Endometrial microvascular endothelial cells (primary cell): ENCODE measurements around the gene CAPN14. TPM values are rescaled to one million over a fixed set of nuclear protein-coding genes. Genes with fewer than 3 reads are reported as not detected.
"Not testable (repeated sequence)": the region's sequence is repeated elsewhere in the genome, so short reads cannot be mapped to it uniquely, and the experiment has no call there.

Experiments used
- in situ Hi-C: cut with HindIII; loops from 2 replicates; pipeline ENCODE4 v1.10.0; 2017; ENCODE audit warnings: low sequenced_read_pairs, low pct_unique_long_range_greater_than_20kb; ENCODE audit errors: inconsistent ontology term
- total RNA-seq: library from RNA; depleted of rRNA; stranded (reverse); fragments of >200 nt; gene quantifications from one replicate; pipeline ENCODE4 v1.2.3, GENCODE V29; 2015; ENCODE audit errors: inconsistent ontology term

CAPN14 gene
- total RNA-seq, 1 donor from 2014 or later = not detected

DNA sequence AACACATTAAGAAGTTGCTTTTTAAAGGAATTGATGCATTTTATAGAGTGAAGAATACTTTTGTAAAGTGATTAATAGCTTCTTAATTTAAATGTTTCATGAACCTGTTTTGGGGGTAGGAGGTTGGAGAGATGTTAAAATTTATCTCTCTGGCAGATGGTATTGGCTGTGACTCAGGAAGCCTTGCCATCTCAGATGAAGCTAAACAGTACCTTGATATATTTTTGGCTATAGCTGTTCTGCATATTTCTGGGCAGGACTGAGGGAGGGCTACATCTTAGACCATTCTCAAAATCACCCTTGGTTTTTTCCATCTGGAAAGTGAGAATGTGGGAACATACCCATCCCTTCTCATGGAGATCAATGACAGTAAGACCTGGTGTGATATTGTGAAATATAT lies 13.4 kb downstream of the CAPN14 start:
- in situ Hi-C loops = no loop called here

DNA sequence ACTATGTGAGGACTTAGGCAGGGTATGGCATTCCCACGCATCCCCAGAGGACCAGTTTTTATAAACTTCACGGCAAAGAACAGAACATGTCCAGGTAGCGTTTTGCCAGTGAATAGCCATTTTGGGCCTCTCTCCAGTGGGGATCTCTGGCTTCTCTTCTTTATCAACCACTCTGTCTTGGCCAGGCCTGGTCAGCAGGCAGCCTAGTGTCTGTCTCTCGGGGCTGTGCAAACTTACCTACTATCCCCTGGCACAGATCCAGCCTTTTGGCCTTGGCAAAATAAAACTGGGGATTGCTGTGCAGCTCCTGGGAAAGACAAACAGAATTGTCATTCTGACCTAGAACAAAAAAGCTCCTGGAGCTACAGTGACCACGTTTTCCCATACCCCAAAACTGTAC lies 14.5 kb downstream of the CAPN14 start:
- in situ Hi-C loops = no loop called here

DNA sequence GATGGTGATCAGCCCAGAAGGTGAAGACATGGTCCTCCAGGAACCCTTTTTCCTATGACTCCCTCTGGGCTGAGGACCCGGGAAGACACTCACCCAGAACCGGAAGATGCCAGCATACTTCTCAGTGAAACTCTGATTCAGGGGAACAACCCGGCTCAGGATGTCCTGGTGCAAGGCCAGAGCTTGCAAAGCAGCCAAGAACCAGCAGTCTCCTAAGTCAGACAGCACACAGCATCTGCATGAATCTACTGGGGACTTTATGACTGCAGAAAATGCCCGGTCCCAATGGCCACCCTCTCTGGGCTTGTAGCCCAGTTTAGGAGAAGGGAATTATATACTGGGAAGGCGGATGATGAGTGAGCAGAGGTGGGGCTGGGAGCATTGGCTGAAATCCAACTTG lies 15.3 kb downstream of the CAPN14 start:
- in situ Hi-C loops = no loop called here

DNA sequence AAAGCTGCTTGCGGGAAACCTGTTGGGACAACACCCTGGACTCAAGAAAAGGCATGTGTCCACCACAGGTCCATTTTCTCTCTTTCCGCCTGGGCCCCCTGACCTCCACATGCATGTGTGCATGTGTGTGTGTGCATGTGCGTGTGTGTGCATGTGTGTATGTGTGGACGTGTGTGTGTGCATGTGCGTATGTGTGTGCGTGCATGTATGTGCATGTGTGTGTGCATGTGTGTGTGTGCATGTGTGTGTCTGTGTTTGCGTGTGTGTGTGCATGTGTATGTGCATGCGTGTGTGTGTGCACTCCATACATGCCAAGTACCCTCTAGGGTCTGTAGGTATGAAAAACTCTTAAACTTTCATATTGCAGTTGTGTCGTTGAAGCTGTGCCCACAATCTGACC lies 16.3 kb downstream of the CAPN14 start:
- in situ Hi-C loops = no loop called here

DNA sequence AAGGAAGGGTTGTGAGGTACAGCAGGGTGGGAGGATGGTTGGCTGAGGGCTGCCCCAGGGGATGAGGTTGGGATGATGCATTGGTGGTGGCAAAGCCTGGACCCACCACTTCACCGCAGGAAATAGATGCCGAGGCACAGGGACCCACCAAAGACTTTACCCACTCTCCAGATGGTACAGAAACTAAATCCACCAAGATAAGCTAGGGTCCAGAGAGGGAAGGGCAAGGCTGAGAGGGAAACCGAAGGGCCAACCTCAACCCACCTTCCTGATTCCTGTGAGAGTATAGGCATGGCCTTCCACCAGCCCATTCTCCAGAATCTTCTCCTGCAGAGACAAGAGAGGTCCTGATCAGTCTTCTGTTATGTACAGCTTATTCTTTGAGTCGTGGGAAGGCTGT lies 18.1 kb downstream of the CAPN14 start:
- in situ Hi-C loops = no loop called here

DNA sequence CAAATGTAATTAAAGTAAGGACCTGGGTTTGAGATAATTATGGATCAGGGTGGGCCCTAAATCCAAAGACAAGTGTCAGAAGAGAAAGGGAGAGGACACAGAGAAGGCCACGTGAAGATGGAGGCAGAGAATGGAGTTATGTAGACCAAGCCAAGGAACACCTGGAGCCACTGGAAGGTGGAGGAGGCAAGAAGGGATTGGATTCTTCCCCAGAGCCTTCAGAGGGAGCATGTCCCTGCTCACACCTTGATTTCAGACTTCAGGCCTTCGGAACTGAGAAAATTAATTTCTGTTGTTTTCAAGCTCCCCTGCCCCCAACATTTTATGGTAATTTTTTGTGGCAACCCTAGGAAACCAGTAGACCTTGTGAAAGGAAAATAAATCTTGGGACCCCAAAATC lies 19.6 kb downstream of the CAPN14 start:
- in situ Hi-C loops = no loop called here

DNA sequence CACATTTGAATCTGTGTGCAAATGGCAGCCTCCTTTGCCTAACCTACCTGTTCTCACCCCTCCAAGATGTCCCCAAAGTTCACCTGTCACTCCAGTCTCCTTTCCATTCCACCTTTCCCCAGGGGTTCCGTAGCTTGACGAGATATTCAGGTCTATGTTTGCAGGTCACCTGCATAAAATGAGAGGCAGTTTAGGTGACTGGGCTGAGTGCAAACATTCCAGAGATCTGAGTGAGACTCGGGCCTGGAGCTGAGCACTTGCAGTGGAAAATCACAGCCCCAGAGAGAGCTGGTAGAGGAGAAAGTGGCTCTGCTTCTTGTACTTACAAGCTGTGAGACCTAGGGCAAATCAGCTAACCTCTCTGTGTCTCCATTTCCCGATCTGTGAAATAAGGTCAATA lies 20.1 kb downstream of the CAPN14 start:
- in situ Hi-C loops = no loop called here

DNA sequence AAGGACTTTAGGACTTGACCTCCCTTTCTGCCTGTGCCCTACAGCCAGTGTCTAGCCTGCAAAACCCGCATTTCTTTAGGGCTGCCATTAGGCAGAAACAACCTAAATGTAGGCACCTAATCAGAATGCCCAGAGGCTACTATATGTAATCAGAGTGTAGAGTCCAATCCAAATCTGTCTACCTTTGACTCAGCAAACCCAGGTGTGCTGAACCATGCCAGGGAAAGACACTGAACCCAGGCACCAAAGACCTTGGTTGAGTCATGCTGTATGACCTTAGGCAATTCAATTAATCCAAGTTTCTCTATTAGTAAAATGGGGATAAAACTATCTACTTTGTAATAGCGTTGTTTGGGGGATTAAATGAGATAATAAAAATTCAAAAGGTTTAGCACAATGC lies 20.7 kb downstream of the CAPN14 start:
- in situ Hi-C loops = no loop called here

DNA sequence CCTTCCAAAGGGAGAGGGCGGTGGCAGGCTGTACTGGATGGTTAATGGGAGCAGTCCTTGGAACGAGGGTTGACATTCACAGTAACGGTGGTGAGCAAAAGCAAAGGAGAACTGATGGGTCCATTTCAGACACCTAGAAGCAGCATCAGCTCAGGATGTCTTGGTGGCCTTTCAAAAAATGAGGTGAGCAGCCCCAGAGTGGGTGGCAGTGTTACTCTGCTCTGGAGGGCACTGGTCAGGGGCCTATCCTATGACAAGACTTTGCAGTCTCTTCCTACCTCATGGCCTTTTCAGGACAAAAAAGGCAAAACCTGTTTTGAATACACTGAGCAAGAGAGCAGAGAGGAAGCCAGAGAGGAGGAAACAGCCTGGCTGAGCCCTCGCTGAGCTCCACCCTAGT lies 23.5 kb downstream of the CAPN14 start:
- in situ Hi-C loops = no loop called here

DNA sequence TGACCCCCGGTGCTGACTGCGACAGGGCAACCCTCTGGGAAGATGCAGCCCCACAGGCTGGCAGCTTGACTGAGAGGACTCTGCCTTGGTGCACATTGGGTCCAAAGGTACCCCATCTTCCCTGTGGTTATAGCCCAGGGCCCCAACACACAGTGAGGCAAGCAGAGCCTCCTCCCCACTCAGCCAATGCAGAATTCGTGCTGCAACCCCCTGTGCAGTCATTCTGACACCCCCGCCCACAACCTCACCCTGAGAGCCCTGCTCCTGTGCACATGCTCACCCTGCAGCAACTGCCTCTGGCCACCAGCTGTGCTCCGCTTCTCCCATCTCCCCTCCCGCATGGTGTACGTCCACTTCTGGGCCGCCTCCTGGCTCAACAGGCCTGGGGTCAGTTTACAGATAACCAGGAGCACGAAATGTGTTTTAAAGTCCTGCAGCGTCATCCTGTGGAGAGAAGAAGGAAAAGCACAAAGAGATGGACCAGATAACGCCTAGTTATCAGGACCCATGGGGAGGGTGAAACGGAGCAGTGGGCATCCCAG lies 24.4 kb downstream of the CAPN14 start:
- in situ Hi-C loops = no loop called here

DNA sequence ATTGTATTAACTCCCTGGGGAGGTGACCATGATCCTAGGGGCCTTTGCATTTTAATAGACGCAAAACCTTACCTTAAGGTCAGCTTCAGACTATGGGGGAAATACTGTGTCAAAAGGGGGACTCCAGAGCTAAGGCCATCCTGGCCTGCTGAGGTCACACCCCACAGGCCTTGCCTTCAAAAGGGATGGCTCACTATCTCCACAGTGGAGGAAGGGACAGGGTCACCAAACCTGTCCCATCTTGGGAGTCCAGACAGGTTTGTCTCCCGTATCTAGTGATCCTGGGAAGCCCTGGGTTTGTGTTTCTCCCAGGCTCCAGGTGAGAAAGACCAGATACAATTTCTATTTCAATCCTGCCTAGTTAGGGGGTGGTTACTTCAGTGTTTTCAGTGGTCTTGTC lies 24.9 kb downstream of the CAPN14 start:
- in situ Hi-C loops = no loop called here

DNA sequence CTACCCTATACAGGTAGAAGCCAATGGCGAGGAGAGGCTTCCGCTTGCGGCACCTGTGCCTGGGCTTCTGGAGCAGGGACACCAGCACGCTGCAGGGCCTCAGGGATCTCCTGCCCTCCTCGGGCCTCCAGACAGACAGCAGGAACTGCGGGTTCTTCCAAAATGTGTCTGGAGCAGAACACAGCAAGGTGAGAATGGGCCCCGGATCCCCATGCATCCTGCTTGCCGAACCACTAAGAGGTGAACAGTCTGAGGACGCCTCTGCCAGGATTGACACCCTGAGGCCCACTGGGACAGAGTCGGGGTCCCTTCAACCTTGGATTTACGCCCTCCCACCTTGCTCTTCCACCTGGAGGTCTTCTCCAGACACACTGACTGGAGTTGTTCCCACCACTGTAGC lies 25.4 kb downstream of the CAPN14 start:
- in situ Hi-C loops = no loop called here

DNA sequence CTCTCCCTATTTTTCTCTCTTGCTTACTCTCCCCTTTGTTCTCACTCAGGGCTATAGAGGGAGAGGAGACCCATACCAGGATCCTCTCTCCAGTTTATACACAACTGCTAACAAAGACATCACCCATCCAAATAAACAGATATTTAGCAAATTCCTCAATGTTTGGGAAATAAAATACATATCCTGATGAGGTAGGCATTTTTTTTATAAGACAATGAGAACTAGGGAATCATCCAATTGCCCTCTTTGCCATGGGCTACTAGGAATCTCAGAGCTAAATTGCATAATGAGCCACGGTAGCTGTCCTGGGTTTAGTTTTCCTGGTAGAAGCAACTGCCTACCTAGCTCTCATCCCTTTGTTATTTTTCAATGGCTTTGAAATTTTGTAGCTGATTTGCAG lies 27.1 kb downstream of the CAPN14 start:
- in situ Hi-C loops = no loop called here

DNA sequence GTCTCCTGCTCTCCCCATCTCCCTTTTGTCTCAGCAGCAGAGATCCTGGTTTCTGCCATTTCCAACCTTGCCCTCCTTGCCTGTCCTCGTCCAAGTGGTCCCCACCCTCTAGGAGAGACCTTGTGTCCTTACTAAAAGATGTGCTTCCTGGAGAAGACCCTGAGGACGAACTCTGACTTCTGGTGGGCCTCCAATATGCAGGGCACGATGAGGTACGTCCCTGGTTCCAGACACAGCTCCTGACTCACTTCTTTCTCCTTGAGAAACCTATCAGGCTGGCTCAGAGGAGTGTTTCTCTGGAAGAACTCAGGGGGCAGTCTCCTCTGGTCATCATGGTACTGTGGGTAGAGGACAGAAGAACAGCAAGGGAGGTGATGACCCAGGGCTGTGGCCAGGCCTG lies 28.2 kb downstream of the CAPN14 start:
- in situ Hi-C loops = no loop called here

DNA sequence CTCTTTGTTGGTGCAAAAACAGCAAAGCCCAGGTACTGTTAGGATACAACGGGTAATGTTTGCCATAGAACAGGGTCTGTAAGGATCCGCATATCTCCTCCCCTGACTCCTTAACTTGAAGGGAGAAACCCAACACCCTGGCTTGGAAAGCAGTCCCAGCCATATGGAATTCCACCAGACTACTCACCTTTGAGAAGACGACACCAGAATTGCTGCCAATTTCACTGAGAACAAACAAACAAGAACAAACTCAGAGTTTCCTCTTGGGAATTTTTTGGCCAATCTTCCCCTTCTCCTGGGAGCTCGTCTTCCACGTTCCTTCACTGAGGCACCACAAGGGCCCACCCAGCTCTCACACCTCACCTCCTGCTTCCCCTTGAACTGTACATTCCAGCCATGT lies 29.2 kb downstream of the CAPN14 start:
- in situ Hi-C loops = no loop called here

DNA sequence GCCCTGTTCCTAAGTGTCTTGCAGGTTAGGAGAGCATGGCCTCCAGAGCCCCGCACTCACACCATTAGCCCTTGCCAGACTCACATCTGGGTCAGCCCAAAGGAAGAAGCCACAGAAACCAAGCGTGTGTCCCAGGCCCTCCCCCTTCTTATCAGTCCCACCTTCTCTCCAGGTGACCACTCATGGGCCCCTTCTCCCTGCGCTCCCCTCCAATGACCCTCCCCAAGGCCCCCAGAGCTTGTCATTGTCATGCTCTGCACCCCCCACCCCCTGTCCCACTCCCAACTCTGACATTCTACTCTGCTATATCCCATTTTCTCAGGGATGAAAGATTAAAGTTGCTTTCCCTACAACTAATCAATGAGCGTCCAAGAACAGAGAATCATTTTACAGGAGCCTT lies 30.1 kb downstream of the CAPN14 start:
- in situ Hi-C loops = no loop called here

DNA sequence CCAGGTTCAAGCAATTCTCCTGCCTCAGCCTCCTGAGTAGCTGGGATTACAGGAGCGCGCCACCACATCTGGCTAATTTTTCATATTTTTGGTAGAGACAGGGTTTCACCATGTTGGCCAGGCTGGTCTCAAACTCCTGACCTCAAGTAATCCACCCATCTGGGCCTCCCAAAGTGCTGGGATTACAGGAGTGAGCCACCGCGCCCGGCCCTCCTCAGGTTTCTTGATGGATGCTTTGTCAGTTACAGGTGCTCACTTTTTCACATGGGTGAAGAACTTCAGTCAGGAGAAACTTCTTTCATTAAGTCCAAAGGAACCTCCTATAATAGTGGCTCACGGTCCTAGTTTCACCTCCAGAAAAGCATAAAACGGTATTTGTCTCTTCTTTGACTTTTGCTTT lies 33.3 kb downstream of the CAPN14 start:
- in situ Hi-C loops = not testable (repeated sequence)

DNA sequence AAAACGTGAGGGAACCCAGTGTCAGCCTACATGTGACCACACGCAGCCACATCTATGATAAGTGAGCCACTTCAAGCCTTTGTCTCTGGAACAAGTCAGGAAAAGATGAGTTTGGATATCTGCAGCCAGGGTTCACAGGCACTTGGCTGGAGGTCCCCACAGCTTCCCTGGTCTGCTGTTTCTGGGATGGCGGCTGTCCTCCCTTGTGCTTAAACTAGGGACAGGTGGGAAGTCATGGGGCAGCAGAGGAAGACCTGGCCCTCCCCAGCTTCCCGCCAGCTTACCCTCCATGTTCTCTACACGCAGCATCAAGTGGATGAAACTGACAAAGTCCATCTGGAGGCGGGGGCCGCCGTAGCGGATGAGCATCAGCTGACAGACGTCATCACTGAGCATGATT lies 40.6 kb downstream of the CAPN14 start:
- in situ Hi-C loops = no loop called here

DNA sequence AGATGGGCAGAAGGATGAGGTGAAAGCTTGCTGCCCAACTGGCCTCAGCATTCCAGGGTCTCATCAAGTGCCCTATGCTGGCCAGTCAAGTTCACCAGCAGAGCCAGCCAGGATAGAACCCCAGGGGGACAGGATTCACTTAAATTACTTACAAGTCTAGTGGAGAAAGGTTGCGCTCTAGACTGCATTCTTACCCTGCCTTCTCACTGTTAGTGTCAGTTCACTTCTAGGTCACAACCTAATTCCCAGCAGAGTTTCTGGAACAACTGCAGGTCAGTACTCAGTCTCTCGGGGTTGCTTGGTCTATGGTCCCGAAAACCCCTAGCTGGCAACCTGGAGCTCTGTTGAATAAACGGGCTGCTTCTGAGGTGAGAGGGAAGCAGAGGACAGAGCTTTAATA lies 46.2 kb downstream of the CAPN14 start:
- in situ Hi-C loops = no loop called here

DNA sequence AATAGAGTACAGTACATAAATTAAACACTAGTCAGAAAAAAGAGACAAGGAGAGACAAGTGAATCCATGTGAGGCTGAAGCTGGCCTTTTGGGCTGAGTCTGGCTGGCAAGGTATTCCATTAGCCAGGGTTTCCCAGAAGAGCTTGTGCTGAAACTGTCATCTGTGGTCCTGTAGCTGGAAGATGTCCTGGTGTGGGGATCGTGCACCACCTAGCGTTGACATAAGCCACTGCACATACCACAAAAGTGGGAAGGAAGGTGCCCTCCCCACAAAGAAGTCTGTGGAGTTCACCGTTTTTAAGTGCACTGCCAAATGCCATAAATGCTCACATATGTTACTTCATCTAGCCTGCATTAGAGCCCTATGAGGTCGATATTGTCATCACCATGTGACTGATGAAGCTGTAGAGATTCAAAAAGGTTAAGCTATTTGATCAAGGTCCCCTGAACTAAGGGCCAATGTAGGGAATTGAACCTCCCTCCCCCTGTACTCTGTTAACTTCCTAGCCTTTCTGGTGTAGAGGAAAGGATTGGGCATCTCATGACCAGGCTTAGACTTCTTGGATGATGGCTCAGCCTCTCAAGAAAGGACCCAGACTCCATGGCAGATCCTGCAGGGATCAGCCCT lies 47.1 kb downstream of the CAPN14 start:
- in situ Hi-C loops = no loop called here

DNA sequence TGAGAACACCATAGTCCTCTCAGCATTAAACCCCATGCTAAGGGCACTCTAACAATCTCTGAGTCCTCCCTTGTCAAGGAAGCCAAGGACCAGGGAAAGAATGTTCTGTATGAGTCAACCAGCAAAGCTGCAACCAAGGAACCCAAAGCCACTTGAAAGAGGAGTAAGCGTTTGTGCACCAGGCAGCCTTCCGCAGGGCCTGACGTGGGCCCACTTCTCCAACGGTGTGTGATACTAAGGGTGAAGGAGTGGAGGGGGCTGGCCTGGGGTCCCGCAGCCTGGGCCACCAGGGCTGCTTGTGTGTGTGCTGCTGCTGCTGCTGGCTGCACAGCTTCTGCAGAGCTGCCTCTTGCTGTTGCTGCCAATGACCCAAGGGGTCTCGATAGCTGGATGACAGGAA lies 49.0 kb downstream of the CAPN14 start:
- in situ Hi-C loops = no loop called here
